CD4-positive, alpha-beta T cell treated with Interleukin-1 beta for 1 hour (primary cell): ENCODE results near the gene MAP3K3.
A peak's percentile ranks its signal among the peaks of the same experiment; 100 is the strongest.

ENCODE experiments used
- DNase-seq, 2 donors: peaks; one replicate each; pipeline ENCODE4 v3.0.0-alpha.2; 2020 to 2022

The MAP3K3 gene

GRCh38 chr17:63622574-63623390, 565 bp downstream of the MAP3K3 start:
- DNase-seq = peak; percentile 48 to 50

GRCh38 chr17:63623786-63624530, 1.7 kb downstream of the MAP3K3 start:
- no peak for DNase-seq

DNA sequence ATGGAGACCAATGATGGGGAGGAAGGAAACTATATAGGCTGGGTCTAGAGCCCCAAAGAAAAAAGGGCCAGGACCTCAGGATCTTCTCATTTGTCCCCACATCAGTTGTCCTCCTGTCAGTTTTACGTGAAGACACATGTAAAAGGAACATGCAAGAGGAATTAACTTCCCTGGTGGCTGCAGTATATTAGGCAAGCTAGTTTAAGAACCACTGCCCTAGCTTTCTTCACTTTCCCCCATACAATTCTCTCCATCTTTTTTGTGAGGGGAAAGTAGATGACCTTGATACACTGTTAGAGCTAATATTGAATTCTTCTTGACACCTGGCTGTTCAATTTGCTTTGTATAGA, 2.3 kb downstream of the MAP3K3 start:
- DNase-seq = no peak

DNA sequence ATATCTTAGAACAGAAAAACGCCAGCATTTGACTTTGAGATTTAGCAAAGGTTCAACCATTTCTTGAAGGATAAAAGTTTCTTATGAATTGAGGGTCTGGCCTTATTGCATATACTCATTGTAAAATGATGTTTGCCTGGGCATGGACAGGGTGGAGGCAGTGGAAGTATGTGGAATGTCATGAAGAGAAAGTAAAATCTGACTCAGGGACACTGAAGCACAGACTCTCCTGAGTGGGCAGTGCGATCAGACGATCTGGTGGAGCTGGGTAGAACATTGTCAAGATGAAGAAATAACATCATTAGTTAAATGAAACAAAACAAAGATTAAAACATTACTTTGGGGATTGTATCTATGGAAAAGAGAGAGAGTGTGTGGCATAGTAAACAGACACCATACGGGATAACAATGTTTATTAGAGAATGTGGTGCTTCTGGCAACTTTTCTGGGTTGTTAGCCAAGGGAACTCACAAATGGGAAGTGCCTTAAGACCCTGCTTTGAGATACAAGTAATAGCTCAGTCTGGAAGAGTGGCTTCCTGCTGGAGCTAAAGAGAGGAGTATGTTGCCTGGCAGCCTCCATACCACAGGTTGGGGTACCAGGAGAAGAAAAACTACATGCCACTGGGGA, 4.4 kb downstream of the MAP3K3 start:
- no peak for DNase-seq

DNA sequence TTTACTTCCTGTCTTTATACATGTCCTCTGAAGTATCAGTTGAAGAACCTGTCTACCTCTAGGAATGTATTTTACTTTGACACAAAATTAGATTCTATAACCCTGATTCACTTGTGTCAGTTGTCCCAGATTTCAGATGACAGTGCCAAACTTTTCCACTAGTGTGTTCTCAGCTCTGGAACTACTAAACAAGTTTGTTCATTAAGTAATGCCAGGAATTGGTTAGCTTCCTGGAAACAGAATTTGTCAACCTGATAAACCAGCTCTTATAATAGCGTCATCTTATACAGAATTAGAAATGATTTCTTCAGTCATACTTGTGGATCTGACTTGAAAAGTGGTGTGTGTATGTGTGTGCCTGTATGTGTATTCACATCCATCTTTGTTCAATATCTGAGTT, 7.4 kb downstream of the MAP3K3 start:
- DNase-seq = no peak

DNA sequence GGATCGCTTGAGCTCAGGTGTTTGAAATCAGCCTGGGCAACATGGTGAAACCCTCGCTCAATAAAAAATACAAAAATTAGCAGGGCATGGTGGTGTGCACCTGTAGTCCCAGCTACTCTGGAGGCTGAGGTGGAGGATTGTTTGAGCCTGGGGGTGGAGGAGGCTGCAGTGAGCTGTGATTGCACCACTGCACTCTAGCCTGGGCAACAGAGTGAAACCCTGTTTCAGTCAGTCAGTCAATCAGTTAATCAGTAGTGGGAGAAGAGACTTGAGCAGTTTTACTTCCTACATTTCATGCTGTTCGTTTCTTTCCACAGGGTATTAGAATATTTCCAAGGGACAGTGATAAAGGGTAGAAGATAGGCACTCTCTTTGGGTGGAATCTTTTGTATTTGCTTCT, 8.8 kb downstream of the MAP3K3 start:
- no peak for DNase-seq

GRCh38 chr17:63631626-63632025, 9.4 kb downstream of the MAP3K3 start:
- no peak for DNase-seq

GRCh38 chr17:63633742-63634141, 11.5 kb downstream of the MAP3K3 start:
- no peak for DNase-seq

GRCh38 chr17:63634163-63634562, 11.9 kb downstream of the MAP3K3 start:
- DNase-seq = no peak

- no peak for DNase-seq
Measured at GRCh38 chr17:63634816-63635215, 12.6 kb downstream of the MAP3K3 start.

DNA sequence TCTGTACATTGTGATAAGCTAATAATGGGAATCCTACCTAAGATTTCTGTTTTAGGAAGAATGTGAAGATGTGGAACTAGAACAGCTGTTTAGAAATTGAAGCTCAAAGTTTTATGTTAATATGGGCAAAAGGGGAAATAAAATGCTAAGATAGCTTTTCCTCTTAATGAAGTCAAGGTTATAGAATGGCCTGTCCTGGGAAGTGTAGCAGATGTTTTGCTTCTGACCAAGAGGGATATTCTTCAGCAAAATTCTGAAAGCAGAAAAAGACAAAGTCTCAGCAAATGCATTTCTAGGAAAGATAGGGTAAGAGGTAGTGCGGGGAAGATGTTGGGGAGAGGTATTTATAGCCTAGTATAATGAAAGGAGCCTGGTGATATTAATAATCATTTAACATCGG, 13.1 kb downstream of the MAP3K3 start:
- DNase-seq = no peak

DNA sequence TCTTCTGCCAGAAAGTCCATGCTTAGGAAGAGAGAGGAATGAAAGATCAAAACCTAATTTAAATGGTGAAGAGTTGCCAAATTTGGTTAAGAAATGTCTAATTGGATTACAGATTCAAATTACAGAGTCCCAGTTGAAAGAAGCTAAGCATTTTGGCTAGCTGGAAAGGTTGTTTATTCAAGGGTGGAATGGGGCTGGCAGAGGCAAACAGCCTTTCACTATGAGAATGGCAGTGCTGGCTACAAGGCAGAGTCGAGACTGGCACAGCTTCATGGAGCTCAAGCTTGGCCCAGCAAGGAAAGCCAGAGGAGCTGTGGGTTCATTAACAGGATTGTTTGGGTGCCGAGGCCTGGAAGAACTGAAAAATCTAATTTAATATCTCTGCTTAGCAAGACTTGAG, 13.6 kb downstream of the MAP3K3 start:
- DNase-seq = no peak

DNA sequence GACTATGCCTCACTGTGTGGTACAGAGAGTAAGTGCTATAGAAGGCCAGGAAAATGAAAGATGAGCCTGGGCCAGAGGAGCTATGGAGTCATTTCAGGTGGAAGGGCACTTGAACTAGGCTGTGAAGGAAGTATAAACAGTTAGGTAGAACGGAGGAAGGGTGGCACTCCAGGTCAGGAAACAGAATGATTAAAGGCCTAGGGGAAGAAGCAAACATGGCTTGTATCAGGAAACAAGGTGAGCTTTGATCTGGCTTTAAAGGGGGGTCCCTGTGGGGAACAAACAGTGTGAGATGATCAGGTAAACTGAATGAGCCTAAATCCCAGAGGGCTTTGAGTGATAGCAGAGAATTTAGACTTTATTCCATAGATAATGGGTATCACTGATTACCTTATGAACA, 16.9 kb downstream of the MAP3K3 start:
- DNase-seq = no peak

GRCh38 chr17:63640038-63640437, 17.8 kb downstream of the MAP3K3 start:
- DNase-seq = no peak

DNA sequence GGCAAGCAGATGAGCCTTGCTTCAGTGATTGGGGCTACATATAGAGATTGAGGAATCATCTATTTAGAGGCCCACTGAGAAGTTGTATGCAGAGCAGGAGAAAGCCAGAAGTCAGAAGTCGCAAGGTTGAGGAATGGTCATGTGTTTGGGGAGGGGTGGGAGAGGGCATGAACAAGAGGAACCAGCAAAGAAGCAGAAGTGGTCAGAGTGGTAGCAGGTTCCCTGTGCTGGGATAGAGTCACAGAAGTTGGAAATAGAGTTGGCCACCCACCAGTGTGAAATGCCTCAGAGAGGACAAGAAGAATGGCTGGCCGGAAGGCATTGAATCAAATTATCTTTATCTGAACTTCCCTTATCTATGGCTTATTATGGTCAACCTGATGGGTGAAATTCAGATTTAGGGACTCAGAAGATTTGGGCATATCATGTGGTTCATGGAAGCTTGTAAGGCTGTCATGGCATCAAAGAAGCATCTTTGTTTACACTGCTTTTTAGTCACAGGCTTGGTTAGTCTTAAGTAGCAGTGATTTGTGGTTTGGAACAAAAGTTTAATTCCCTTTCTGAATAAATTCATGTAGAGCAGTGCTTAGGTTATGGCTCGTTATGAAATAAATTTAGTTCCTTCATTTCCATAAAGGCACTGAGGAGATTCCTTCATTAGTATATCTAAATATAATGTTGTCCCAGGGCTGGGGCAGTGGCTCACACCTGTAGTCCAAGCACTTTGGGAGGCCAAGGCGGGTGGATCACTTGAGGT, 19.7 kb downstream of the MAP3K3 start:
- DNase-seq = peak; percentile 3 to 57

DNA sequence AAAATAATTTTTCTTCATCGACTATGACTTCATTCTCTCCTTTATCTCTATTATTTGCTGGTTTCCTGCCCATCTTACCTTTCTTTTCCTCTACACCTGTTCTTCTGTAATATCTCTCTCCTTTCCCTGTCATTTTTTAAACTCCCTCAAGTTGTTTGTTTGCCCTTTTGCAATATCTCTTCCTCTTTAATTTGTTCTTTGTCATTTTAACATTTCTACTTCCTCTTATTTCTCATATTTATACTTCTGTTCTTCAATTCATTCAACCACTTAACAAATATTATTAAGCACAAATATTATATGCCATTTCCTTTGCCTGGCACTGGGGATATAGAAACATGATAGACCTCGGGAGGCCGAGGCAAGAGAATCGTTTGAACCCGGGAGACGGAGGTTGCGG, 22.6 kb downstream of the MAP3K3 start:
- DNase-seq = no peak

DNA sequence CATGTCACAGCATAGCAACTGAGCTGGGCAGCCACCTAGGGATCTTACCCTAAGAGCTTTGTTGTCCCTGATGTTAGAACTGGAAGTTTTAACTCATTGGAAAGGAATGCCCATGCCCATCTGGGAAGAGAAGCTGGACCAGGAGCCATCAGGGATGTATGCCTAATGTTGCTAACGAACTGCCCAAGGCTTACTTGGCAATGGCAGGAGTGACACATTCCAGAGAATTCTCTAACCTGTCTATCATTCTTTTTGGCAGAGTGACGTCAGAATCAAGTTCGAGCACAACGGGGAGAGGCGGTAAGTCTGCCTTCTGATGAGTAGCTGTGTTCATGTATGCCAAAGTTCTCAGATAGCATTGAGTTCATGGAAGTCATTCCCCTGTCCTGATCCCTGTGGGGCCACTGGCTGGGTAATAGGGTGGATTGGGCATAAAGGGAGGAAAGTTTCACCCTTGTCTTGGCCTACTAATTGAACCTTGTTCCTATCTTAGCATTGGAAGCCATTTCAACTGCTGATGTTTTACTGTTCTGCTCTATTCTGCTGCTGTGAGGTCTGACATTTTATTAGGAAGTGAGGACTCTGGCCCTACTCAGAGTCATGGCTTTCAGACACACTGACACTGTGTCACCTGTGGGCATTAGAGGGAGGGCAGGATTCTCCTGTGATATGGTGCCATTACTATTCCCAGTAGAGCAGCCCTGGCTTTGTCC, 23.7 kb downstream of the MAP3K3 start:
- no peak for DNase-seq

DNA sequence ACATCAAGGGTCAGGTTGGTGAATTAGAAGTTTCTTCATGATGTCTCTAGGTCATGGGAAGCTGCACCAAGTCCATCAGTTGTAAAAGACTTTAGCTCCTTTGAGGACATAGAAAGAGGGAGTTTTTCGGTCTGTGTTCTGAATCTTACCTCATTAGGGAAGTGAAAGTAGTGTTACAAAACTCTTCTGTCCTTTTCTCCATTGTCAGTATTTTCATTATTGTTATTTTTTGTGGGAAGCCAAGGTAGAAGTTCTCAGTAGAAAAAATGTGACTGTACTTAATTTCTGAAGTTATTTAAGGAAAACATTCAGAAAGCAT, 24.2 kb downstream of the MAP3K3 start:
- DNase-seq = no peak

- no peak for DNase-seq
Measured at GRCh38 chr17:63647065-63647725, 25.0 kb downstream of the MAP3K3 start.

- no peak for DNase-seq
Measured at GRCh38 chr17:63647936-63648335, 25.7 kb downstream of the MAP3K3 start.

- DNase-seq = peak in 1 of 2 donors; percentile 5
Measured at GRCh38 chr17:63649813-63650212, 27.6 kb downstream of the MAP3K3 start.

GRCh38 chr17:63652106-63652505, 29.9 kb downstream of the MAP3K3 start:
- no peak for DNase-seq
